Hematopoietic multipotent progenitor cell treated with erythropoietin and hydrocortisone succinate and interleukin-3 and kit ligand, for 15 days (in vitro differentiated cells): ENCODE results near the gene RFX7.
"Not testable (repeated sequence)": the region's sequence is repeated elsewhere in the genome, so short reads cannot be mapped to it uniquely, and the experiment has no call there.

Source experiments
- DNase-seq: peaks from one replicate; pipeline ENCODE4 v3.0.0-alpha.2; 2015; ENCODE audit warnings: low spot score

RFX7 gene

DNA sequence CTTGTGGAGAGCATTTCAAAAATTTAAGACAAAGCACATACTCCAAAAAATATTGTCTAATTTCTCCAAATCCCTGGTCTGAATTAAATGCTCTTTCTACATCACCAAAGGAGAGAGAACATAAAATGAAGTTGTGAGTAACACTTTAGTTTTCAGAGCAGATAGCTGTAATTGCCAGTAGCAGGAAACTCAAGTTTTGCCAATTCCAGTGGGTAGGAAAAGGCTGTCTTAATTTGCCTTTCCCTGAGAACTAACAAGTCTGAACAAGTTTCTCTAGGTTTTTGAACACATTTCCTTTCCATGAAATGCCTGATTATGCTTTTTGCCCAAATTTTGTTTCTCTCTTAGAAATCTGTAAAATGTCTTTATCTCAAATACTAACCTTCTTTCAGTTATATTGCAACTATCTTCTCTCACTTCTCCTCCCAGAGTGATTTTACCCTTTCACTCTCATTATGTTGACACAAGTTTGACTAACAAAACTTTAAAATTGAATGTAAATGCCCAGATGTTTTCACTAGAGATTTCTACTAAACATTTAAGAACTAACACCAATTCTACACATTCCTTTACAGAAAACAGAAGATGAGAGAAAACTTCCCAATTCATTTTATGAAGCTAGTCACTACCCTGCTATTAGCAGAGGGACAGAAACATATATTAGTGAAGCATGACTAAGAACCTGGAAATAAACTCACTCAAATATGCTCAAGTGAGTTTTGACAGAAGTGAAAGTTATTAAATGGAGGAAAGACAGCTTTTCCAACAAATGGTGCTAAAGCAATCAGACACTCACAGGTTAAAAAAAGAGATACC is 38.4 kb downstream of the RFX7 start:
- DNase-seq, result no peak

DNA sequence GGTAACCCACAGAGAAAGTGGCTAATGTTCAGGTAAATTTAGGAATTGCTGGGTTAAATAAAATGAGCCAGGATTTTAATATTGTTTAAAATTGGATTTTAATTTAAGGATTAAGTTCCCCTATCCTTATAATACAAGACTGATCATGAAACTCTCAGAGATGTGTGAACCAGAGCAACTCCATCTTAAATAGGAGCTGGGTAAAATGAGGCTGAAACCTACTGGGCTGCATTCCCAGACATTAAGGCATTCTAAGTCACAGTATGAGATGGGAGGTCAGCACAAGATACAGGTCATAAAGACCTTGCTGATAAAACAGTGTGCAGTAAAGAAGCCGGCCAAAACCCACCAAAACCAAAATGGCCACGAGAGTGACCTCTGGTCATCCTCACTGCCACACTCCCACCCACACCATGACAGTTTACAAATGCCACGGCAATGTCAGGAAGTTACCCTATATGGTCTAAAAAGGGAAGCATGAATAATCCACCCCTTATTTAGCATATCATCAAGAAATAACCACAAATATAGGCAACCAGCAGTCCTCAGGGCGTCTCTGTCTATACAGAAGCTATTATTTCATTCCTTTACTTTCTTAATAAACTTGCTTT is 40.3 kb downstream of the RFX7 start:
- not testable (repeated sequence) for DNase-seq

DNA sequence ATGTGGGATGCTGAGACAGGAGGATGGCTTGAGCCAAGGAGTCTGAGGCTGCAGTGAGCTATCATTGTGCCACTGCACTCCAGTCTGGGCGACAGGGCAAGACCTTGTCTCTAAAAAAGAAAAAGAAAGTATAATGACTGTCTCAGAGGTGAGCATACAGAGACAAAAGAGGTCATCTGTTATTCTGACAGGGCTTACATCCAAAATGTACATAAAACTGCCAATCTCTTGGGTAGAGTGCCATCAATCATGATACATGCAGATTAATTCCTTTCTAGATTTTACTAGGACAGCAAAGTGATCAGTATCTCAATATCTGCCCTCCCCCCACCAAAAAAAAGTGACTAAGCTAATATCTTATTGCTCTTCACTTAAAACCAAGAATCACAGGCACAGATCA is 41.0 kb downstream of the RFX7 start:
- DNase-seq, result no peak

DNA sequence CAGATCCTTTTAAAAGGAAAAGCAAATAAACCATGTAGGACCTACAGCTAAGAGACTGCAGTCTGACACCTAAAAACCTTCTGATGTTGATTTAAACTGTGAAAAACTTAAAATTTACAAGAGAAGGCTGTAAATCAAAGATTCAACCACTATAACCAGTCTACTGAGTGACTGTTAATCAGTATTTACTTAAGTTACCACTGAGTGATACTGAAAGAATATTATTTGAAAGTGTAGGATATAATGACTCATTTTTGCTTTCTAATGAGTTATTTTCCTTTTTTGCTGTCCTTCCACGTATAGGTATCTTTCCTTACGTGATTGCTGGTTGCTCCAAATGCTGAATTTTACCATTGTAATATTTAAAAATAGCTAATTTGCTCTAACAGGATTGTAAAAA is 44.6 kb downstream of the RFX7 start:
- no peak for DNase-seq

DNA sequence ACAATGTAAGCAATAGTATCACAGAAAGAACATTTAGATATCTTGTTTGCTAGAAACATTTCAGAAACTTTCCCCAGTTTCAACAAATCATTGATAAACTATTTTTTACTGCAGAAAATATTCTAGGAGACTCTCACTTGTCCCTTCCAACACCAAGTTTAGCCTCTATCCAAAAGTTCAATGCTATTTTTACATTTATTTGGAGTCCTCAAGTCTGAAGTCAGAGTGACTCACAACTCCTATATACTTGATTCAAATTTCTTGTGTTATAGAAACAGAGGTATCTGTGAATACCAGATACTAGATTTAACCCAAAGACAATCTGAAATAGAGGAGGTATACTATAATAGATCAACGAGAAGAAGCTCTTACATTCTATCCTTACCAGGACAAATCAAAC is 49.6 kb downstream of the RFX7 start:
- no peak for DNase-seq

DNA sequence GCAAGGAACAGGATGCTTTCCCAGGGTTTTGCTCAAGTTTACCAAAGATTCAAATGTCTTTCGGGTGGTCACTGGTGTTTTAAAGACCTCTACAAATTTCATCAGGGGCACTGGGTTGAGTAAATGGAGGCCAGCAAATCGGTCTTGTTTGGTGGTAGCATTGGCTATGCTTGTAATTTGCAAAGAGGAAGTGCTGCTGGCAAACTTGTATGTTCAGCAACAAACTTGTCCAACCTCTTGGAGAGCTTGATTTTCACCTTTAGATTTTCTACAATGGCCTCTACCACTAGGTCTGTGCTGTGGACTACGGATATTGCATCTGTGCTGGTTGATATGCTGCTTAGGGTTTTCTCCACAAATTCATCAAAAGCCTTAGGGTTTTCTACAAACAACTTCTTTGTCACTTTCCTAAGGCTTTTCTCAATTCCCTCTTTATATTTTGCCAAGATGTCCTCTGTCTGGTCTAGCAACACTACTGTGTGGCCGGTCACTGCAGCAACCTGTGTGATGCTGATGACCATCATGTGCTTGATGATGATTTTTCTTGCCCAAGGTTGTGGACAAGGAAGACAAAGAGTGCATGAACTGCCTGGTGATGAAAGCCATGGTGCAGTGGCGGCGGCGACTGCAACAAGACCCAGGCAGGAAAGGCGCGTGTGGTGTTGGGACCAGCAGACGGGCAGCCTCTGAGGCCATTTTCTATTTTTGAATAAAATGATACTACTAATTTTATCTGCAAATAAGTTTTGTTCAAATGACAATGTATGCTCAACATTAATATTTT is 50.8 kb downstream of the RFX7 start:
- no peak for DNase-seq

DNA sequence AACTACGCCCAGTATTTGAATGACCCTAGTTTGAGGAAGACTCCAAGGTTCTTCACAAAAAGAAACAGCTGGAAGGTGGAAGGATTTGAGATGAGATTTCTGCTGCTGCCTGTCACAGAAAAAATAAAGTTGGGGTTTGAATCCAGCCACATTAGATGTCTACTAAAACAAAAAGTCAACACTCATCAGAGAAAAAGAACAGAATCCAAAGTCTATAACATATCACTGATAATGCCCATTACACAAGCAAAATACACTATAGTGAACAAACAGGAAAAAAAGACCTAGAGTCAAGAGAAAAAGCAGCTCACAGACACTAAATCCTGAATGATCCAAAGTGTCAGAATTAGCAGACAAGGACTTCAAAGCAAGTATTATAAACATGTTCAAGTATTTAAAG is 56.0 kb downstream of the RFX7 start:
- DNase-seq, result no peak

DNA sequence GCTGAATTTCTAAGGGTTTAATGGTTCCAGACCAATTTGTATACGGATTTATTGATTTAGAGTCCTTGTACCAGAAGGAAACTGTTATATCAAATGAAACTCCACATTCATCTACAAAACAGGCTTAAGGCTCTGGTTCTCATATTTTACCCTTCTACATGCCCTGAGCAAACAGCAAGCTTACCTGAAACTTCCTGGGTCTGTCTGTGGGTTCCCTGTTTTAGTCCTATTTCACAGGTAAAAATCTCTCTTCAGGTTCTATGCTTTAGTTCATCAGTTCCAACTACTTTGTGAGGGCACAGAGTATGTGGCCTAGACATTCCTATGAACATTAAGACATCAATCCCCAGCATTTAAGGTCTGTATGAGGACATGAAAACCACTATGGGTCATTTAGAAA is 57.7 kb downstream of the RFX7 start:
- no peak for DNase-seq

DNA sequence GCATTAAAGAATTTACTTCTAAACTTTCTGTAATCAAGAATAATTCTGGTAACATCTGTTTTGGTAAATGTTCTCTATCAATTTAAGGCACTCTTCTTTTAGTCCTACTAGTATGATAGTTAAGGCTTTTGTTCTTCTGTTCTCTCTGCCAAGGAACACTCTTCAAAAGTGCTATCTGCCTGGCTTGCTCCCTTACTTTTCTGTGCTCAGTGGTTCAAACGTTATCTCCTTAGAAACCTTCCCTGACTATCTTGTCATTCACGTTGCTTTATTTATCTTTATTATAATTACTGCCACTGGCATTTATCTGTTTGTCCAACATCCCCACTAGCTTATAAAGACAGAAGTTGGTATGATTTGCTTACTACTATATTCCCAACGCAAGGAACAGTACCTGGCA is 59.2 kb downstream of the RFX7 start:
- peak; percentile 8 for DNase-seq

DNA sequence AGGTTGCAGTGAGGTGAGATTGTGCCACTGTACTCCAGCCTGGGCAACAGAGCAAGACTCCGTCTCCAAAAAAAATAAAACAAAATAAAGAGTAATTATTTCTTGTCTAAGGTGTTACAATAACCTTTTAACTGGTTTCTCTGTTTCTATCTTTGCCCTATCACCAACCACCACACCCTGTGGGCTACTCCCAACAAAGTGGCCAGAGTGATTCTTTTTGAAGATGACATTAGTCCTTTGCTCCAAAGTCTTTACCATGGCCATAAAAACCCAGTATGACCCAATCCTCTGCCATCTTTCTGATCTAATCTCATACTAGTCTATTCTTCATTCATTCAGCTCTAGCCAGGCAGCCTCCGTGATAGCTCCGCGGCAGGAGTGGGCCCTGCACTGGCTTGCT is 62.8 kb downstream of the RFX7 start:
- no peak for DNase-seq

DNA sequence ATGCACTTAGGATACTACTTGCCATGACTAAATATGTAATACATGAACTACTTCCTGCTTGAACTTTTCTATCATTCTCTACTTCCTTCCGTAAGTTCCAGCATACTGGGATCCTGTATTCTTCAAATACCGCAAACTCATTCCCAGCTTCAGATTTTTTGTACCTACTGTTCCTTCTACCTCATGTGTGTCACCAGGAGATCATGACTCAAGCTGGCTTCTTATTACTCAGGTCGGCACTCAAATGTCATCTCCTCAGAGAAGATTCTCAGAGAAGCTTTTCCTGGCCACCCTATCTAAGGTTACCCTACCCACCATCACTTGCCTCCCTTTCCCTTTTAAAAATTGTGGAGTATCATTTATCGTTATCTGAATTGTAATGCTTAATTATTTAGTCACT is 66.7 kb downstream of the RFX7 start:
- DNase-seq, result no peak

DNA sequence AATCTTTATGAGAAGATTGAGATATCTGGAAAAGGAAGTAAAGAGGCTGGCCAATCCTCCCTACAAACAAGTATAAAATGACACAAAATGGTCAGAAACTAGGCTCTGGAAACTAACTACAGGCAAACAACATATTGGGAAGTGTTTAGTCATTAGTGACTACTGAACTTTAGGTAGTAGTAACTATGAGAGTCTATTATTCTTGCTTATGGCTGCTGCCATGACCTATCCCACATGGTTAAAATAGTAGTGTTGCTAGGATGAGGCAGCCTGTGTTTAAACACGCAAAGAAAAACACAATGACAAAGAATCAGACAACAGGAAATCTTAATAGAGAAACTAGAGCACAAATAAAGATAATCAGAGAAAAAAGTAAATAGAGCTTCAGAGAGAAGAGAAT is 67.9 kb downstream of the RFX7 start:
- DNase-seq, result no peak

DNA sequence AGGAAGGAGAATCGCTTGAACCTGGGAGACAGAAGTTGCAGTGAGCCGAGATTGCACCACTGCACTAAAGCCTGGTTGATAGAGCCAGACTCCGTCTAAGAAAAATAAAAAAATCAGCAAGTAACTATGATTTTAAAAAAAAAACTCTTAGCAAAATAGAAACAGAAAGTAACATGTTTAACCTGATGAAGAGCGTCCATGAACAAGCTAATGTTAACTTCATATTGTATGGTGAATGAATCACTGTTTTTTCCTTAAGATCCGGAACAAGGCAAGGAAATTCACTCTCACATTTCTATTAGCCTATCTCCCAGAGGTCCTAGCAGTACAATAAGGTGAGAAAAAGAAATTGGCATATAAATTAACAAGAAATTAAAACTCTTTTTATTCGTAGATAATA is 69.0 kb downstream of the RFX7 start:
- DNase-seq, result no peak

DNA sequence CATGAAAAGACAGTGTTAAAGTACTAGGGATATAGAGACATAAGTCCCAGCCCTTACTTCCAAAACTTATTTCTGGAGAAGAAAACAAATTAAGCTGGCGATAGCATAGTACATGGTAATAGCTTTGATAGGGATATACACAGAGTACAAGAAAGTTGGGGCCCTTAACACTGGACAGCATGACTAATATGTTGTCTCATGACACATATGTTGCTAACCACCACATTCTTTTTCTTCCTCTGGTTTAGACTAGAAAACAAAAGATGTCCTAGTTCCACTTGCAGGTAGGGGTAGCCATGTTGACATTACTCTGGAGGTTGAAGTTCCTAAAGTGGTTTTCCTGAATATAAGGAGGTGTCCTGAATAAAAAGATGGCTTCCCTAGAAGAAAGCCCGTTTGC is 75.3 kb downstream of the RFX7 start:
- no peak for DNase-seq

DNA sequence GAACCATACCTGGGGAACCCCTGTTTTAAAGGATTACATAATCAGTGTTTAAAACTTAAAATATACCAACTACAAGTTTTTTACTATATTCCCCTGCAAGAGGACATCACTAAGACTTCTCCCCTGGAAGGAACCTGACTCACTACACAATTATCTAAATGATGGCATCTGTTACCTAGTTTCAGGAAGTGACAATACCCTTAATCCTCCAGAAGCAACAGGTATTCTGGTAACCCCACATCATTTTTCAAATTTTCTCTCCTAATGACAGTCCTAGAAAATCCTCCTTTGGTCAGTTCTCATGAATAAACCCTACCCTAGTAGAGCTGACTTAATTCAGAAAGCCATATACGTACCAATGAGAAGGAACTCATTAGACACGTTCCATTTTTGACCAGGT is 78.4 kb downstream of the RFX7 start:
- DNase-seq, result no peak

DNA sequence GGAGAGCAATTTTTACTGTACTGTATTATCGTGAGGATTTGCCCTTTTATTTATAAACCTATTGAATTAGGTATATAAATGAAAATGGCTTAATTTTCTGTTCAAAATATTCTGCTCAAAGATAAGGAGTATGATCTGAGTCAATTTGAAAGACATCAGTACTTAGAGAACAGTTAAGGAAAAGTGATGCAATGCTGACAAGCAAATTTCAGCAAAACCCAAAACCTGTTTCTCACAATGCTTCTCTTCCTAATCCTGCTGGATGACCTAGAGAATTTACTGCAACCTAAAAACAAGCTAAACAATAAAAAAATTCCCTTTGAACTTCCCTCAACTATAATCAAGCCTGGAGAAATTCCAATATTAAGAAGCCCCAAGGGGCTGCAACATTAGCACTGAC is 82.7 kb downstream of the RFX7 start:
- no peak for DNase-seq

DNA sequence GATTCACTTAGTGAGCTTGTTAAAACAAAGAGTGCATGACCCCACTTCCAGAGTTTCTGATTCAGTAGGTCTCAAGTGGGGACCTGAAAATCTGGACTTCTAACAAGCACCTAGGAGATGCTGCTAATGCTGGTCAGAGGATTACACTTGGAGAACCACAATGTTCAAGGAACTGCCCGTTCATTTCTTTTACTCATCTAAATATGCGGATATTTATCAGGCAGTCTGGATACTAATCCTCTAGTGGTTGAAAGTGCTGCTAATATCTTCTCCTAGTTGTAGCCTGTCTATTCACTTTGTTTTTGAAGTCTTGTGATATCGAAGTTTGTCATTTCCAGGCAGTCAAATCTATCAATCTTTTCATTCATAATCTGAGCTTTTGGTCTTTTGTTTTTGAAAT is 86.8 kb downstream of the RFX7 start:
- no peak for DNase-seq

DNA sequence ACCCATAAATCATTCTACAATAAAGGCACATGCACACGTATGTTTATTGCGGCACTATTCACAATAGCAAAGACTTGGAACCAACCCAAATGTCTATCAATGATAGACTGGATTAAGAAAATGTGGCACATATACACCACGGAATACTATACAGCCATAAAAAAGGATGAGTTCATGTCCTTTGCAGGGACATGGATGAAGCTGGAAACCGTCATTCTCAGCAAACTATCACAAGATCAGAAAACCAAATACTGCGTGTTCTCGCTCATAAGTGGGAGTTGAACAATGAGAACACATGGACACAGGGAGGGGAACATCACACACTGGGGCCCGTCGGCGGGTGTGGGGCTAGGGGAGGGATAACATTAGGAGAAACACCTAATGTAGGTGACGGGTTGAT is 88.4 kb downstream of the RFX7 start:
- not testable (repeated sequence) for DNase-seq

DNA sequence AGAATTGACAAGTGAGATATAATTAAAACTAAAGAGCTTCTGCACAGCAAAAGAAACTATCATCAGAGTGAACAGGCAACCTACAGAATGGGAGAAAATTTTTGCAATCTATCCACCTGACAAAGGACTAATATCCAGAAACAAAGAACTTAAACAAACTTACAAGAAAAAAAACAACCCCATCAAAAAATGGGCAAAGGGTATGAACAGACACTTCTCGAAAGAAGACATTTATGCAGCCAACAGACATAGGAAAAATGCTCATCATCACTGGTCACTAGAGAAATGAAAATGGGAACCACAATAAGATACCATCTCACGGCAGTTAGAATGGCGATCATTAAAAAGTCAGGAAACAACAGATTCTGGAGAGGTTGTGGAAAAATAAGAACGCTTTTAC is 88.9 kb downstream of the RFX7 start:
- DNase-seq, result not testable (repeated sequence)

DNA sequence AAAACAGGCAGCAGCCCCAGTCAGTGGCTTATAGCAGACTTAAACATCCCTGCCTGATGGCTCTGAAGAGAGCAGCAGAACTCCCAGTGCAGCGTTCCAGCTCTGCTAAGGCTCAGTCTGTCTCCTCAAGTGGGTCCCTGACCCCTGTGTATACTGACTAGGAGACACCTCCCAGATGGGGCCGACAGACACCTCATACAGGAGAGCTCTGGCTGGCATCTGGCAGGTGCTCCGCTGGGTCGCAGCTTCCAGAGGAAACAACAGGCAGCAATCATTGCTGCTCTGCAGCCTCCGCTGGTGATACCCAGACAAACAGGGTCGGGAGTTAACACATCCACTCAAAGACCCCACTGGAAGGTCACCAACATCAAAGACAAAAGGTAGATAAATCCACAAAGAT is 93.5 kb downstream of the RFX7 start:
- no peak for DNase-seq

DNA sequence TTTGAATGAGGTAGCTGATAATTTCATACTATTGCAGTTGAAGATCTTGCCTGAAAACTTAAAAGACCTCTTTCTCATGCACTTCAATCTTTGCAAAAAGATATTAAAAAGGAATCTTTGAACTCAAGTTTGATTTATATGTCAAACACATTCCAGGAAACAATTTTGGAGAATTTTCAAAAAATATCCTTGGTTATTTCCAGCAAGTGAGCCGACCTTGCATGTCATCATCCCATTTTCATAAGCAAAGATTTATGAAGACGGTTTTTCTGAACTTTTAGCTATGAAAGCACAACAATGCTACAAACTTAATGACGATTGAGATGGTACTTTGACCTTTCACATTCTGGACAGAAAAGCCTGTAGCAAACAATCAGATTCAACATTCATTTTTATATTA is 95.6 kb downstream of the RFX7 start:
- no peak for DNase-seq

DNA sequence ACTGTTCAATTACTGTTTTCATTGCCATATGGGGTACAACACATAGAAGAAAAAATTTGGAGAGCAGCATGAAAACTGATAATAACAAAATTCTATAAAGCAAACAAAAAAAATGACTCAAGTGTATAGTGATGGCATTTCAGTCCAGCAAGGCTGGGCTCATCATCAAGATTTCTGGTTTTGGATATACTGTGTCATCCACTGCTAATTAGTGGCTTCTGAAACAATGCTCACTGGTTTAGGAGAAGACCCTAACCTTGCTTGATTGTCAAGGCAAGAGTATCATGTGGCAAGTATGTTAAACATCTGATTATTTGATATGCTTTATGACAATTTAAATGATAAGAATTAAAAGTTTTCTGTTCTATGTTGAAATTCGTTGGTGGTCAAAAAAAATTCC is 96.9 kb downstream of the RFX7 start:
- DNase-seq, result no peak

DNA sequence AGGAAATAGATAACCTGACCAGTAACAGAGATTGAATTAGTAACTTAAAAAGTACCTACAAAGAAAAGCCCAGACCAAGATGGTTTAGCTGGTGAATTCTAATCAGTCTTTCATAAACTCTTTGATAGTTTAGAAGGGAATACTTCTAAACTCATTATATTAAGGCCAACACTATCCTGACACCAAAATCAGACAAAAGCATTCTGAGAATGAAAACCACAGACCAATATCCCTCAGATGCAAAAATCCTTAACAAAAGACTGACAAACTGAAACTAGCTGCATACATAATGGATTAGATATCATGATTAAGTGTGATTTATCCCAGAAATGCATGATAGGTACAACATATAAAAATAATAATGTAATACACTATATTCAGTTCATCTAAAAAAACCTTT is 115.6 kb downstream of the RFX7 start:
- DNase-seq, result no peak
